NCI-H82 treated with DMSO at 0.1 percent for 48 hours (cell line): ENCODE measurements around the gene MAPK8IP3.
A peak's percentile ranks its signal among the peaks of the same experiment; 100 is the strongest.

Experiments used
- DNase-seq: peaks from one replicate; lab custom pipeline; 2025; ENCODE audit not compliant: unreplicated experiment; lab: John Stamatoyannopoulos, UW

Gene MAPK8IP3

GRCh38 chr16:1762196-1762878 lies 56.3 kb downstream of the MAPK8IP3 start:
- DNase-seq, result peak; percentile 2

GRCh38 chr16:1762879-1763520 lies 57.0 kb downstream of the MAPK8IP3 start:
- no peak for DNase-seq

GRCh38 chr16:1763521-1764511 lies 57.8 kb downstream of the MAPK8IP3 start:
- DNase-seq, result no peak

GRCh38 chr16:1764971-1765370 lies 59.0 kb downstream of the MAPK8IP3 start:
- DNase-seq, result no peak

GRCh38 chr16:1765826-1766225 lies 59.8 kb downstream of the MAPK8IP3 start:
- no peak for DNase-seq

GRCh38 chr16:1766231-1766630 lies 60.2 kb downstream of the MAPK8IP3 start:
- no peak for DNase-seq

- DNase-seq, result no peak
Observed at GRCh38 chr16:1766701-1767100, 60.7 kb downstream of the MAPK8IP3 start.

- no peak for DNase-seq
Observed at GRCh38 chr16:1767116-1767994, 61.4 kb downstream of the MAPK8IP3 start.

- DNase-seq, result no peak
Observed at GRCh38 chr16:1768061-1768766, 62.2 kb downstream of the MAPK8IP3 start.

- no peak for DNase-seq
Observed at GRCh38 chr16:1768767-1769401, 62.9 kb downstream of the MAPK8IP3 start.

GRCh38 chr16:1769402-1770300 lies 63.7 kb downstream of the MAPK8IP3 start:
- no peak for DNase-seq

GRCh38 chr16:1770328-1771187 lies 64.6 kb downstream of the MAPK8IP3 start:
- no peak for DNase-seq

GRCh38 chr16:1771188-1771863 lies 65.3 kb downstream of the MAPK8IP3 start, which contains the start of gene NME3:
TSS of gene NME3 (minus strand) at chr16:1771543. CDS start at chr16:1771534, 9 bp downstream.
- no peak for DNase-seq

- no peak for DNase-seq
Observed at GRCh38 chr16:1771864-1772361, 65.9 kb downstream of the MAPK8IP3 start.

GRCh38 chr16:1772362-1772907 lies 66.4 kb downstream of the MAPK8IP3 start, which contains the start of gene EME2:
TSS of gene EME2 (plus strand) at chr16:1772810. CDS start at chr16:1773228, 418 bp downstream.
- no peak for DNase-seq
